ENCODE results near the gene CCNA2. TPM values are rescaled to one million over a fixed set of nuclear protein-coding genes. Genes with fewer than 3 reads are reported as not detected.

The CCNA2 gene
- total RNA-seq, 2 experiments from 2014 or later = 149 to 162 TPM

GRCh38 chr4:121792966-121793365 lies 30.7 kb downstream of the CCNA2 start:
- ChIA-PET POLR2A (interaction anchor here (0.6 to 1.3 kb wide), 4 partner anchors 35 to 469 kb away, joined by 3 to 4 read pairs (median 3); no protein-coding TSS in a partner anchor), CTCF (ENCODE audit: unreplicated experiment) (no interaction called here)
- Histone ChIP-seq H3K9me2 (ENCODE audit: insufficient read depth, low read length) (no peaks in the 10 kb centered on the region), H3K79me2 (ENCODE audit: insufficient read depth, low read depth, low read length) (no peaks in the 10 kb centered on the region), H3K4me3 (ENCODE audit: low read depth, low read length, poor library complexity, severe bottlenecking) (no peak overlapping the region), H3K4me2 (ENCODE audit: low read length) (no peak overlapping the region), H3K4me1 (ENCODE audit: insufficient read depth, low read length, poor library complexity, severe bottlenecking) (peaks cover 15% of the 10 kb centered on the region), H3K36me3 (ENCODE audit: insufficient read depth, low read length) (no peaks in the 10 kb centered on the region), H2AFZ (ENCODE audit: low read length) (no peak overlapping the region), H3K27ac (ENCODE audit: low read depth, low read length, poor library complexity, severe bottlenecking) (no peak overlapping the region), H3K9me3 (ENCODE audit: low read length) (no peaks in the 10 kb centered on the region), H4K20me1 (ENCODE audit: insufficient read depth, low read length) (no peaks in the 10 kb centered on the region)
- no peak for TF ChIP-seq EZH2phosphoT487 (IDR thresholded peaks at IDR 0.05; ENCODE audit: borderline replicate concordance, low read depth, low read length)
- TF ChIP-seq, protein P1, sequence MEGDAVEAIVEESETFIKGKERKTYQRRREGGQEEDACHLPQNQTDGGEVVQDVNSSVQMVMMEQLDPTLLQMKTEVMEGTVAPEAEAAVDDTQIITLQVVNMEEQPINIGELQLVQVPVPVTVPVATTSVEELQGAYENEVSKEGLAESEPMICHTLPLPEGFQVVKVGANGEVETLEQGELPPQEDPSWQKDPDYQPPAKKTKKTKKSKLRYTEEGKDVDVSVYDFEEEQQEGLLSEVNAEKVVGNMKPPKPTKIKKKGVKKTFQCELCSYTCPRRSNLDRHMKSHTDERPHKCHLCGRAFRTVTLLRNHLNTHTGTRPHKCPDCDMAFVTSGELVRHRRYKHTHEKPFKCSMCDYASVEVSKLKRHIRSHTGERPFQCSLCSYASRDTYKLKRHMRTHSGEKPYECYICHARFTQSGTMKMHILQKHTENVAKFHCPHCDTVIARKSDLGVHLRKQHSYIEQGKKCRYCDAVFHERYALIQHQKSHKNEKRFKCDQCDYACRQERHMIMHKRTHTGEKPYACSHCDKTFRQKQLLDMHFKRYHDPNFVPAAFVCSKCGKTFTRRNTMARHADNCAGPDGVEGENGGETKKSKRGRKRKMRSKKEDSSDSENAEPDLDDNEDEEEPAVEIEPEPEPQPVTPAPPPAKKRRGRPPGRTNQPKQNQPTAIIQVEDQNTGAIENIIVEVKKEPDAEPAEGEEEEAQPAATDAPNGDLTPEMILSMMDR (conservative IDR thresholded peaks at IDR 0.05; ENCODE audit: low read length) = no peak
- no TSS peak for BruUV-seq (replicated peaks)
- DNase-seq (ENCODE audit: low spot score) = no peak
- intact Hi-C loops (cut with micrococcal nuclease; ENCODE audit: unreplicated experiment) = no loop called here

DNA sequence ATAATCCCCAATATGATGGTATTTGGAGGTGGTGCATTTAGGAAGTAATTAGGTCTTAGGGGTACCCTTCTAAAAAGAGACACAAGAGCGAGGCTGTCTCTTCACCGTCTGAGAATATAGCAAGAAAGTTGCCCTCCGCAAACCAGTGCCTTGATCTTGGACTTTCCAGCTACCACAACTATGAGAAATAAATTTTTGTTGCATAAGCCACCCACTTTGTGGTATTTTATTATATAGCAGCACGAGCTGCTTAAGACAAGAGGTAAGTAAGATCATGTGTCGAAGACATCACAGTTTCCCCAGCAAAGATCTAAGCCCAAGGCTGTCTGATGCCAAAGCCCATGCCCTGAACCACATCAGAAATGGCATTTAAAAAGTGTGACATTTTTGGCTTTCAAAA lies 32.2 kb downstream of the CCNA2 start:
- DNase-seq (ENCODE audit: low spot score) = no peak
- H3K27ac ChIP-seq (ENCODE audit: low read depth, low read length, poor library complexity, severe bottlenecking) = no peak overlapping the region
- H3K79me2 ChIP-seq (ENCODE audit: insufficient read depth, low read depth, low read length) = no peaks in the 10 kb centered on the region
- CTCF ChIA-PET (ENCODE audit: unreplicated experiment) = no interaction called here
- no peaks in the 10 kb centered on the region for H3K9me3 ChIP-seq (ENCODE audit: low read length)
- H3K4me3 ChIP-seq (ENCODE audit: low read depth, low read length, poor library complexity, severe bottlenecking) = no peak overlapping the region
- no TSS peak for BruUV-seq (replicated peaks)
- H3K4me1 ChIP-seq (ENCODE audit: insufficient read depth, low read length, poor library complexity, severe bottlenecking) = peaks cover 12% of the 10 kb centered on the region
- POLR2A ChIA-PET = interaction anchor here (2.2 kb wide), 1 partner anchor 10 kb away, joined by 7 read pairs; no protein-coding TSS in a partner anchor
- H2AFZ ChIP-seq (ENCODE audit: low read length) = no peak overlapping the region
- no peak overlapping the region for H3K4me2 ChIP-seq (ENCODE audit: low read length)
- TF ChIP-seq EZH2phosphoT487 (IDR thresholded peaks at IDR 0.05; ENCODE audit: borderline replicate concordance, low read depth, low read length) = no peak
- TF ChIP-seq, protein P1 (conservative IDR thresholded peaks at IDR 0.05; ENCODE audit: low read length) = no peak
- H3K36me3 ChIP-seq (ENCODE audit: insufficient read depth, low read length) = no peaks in the 10 kb centered on the region
- intact Hi-C loops (cut with micrococcal nuclease; ENCODE audit: unreplicated experiment) = no loop called here
- H4K20me1 ChIP-seq (ENCODE audit: insufficient read depth, low read length) = no peaks in the 10 kb centered on the region
- H3K9me2 ChIP-seq (ENCODE audit: insufficient read depth, low read length) = no peaks in the 10 kb centered on the region

DNA sequence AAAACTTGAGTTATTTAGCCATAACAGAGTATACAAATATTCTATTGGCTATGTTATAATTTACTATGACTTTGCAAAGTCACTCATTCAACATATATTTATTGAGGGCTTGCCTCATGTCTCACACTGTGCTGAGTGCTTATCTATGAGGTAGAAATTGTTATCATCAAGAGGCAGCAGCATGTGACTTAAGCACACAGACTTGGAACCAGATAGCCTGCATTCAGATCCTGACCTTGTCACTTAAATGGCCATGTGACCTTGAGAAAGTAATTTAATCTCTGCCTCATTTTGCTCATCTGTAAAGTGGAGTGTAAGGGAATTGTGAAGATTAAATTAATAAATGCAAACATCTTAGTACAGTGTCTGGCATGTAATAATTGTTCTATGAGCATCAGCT lies 32.7 kb downstream of the CCNA2 start:
- ChIA-PET POLR2A (interaction anchor here (2.2 kb wide), 1 partner anchor 9 kb away, joined by 7 read pairs; no protein-coding TSS in a partner anchor), CTCF (ENCODE audit: unreplicated experiment) (no interaction called here)
- no peak overlapping the region for H3K27ac ChIP-seq (ENCODE audit: low read depth, low read length, poor library complexity, severe bottlenecking)
- no peak for TF ChIP-seq EZH2phosphoT487 (IDR thresholded peaks at IDR 0.05; ENCODE audit: borderline replicate concordance, low read depth, low read length)
- intact Hi-C loops (cut with micrococcal nuclease; ENCODE audit: unreplicated experiment) = no loop called here
- peaks cover 7% of the 10 kb centered on the region for H3K4me1 ChIP-seq (ENCODE audit: insufficient read depth, low read length, poor library complexity, severe bottlenecking)
- no peaks in the 10 kb centered on the region for H3K9me2 ChIP-seq (ENCODE audit: insufficient read depth, low read length)
- BruUV-seq (replicated peaks) = no TSS peak
- H3K36me3 ChIP-seq (ENCODE audit: insufficient read depth, low read length) = no peaks in the 10 kb centered on the region
- H4K20me1 ChIP-seq (ENCODE audit: insufficient read depth, low read length) = no peaks in the 10 kb centered on the region
- DNase-seq (ENCODE audit: low spot score) = no peak
- H3K9me3 ChIP-seq (ENCODE audit: low read length) = no peaks in the 10 kb centered on the region
- no peaks in the 10 kb centered on the region for H3K79me2 ChIP-seq (ENCODE audit: insufficient read depth, low read depth, low read length)
- H3K4me2 ChIP-seq (ENCODE audit: low read length) = no peak overlapping the region
- H2AFZ ChIP-seq (ENCODE audit: low read length) = no peak overlapping the region
- no peak overlapping the region for H3K4me3 ChIP-seq (ENCODE audit: low read depth, low read length, poor library complexity, severe bottlenecking)

All from OCI-LY7 (cell line).